Neutrophil (primary cell): ENCODE results near the gene TTLL10.
"Not testable (repeated sequence)": the region's sequence is repeated elsewhere in the genome, so short reads cannot be mapped to it uniquely, and the experiment has no call there.

Experiments
- H3K27ac ChIP-seq: fragments of 200-600 bp; sonication (generic); 2 replicates; pipeline ENCODE4 v1.5.1; 2016; ENCODE audit warnings: mild to moderate bottlenecking, moderate library complexity
- H3K27me3 ChIP-seq: fragments of 200-600 bp; sonication (generic); 2 replicates; pipeline ENCODE4 v1.6.0; 2016; ENCODE audit warnings: mild to moderate bottlenecking
- H3K36me3 ChIP-seq: fragments of 200-600 bp; sonication (generic); 2 replicates; pipeline ENCODE4 v1.5.1; 2017
- H3K4me1 ChIP-seq, 2 experiments: fragments of 200-600 bp in 1 of 2; sonication (generic) in 1 of 2; 1 replicate in 1 of 2; 2 replicates in 1 of 2; pipeline versions ENCODE4 v1.5.1 to v1.6.1; 2013 to 2016; ENCODE audit warnings: low read depth in 1 of 2, low read length in 1 of 2, mild to moderate bottlenecking in 1 of 2, moderate library complexity in 1 of 2; ENCODE audit not compliant: control insufficient read depth in 1 of 2, insufficient read depth in 1 of 2
- H3K4me3 ChIP-seq, 2 experiments: fragments of 200-600 bp in 1 of 2; sonication (generic) in 1 of 2; 1 replicate in 1 of 2; 2 replicates in 1 of 2; pipeline ENCODE4 v1.5.1; 2013 to 2016; ENCODE audit warnings: low read depth in 1 of 2, low read length in 1 of 2, mild to moderate bottlenecking in 1 of 2, moderate library complexity in 1 of 2
- H3K9me3 ChIP-seq: fragments of 200-600 bp; sonication (generic); 2 replicates; pipeline ENCODE4 v1.5.1; 2016
- TF ChIP-seq, protein P1 (sequence below): fragments of 200-600 bp; sonication (generic); IDR thresholded peaks from 2 replicates; pipeline ENCODE4 v1.5.1; 2016; ENCODE audit warnings: antibody characterized with exemption

The TTLL10 gene

DNA sequence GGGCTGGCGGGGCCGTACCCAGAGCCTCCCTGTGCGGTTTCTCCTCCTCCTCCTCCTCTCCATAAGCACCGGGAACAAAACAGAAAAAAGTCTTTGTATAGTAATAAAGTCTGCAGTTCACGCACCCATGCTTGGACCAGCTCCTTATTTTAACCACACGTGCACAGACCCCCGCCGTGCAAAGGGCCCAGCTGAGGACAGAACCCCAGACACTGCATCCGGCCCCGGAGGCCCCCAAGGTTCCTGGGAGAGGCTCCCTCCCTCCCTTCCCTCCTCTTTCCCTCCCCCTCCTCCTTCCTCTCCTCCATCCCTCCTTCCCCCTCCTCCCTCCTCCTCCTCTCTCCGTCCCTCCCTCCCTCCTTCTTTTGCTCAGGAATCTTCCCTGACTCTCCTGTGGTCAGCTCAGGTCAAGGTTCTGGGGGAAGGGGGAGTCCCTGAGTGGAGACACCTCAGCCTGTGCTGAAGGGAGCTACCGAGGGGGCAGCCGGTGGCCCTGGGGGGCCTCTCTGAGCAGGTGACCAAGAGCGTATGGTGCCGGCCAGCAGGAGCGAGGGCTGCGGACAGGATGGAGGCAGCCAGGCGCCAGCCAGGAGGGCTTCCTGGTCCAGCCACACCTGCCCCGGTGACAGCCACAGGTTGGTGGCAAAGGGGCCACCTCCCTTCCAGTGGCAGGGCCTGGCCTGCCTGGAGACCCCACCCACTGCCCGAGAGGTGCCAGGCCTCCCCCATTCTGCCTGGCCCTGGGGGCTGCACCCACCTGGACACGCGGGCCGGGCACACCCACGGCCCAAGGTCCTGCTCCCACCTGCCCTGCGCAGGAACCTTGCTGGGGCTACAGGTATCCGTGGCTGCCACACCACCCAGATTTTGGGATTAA is 3.2 kb upstream of the TTLL10 start:
- Histone ChIP-seq H3K9me3 (no peaks in the 10 kb centered on the region), H3K27ac (no peak overlapping the region), H3K4me3 (no peak overlapping the region), H3K36me3 (no peaks in the 10 kb centered on the region), H3K4me1 (no peaks in the 10 kb centered on the region), H3K27me3 (peaks cover 85% of the 10 kb centered on the region)
- TF ChIP-seq, protein P1, sequence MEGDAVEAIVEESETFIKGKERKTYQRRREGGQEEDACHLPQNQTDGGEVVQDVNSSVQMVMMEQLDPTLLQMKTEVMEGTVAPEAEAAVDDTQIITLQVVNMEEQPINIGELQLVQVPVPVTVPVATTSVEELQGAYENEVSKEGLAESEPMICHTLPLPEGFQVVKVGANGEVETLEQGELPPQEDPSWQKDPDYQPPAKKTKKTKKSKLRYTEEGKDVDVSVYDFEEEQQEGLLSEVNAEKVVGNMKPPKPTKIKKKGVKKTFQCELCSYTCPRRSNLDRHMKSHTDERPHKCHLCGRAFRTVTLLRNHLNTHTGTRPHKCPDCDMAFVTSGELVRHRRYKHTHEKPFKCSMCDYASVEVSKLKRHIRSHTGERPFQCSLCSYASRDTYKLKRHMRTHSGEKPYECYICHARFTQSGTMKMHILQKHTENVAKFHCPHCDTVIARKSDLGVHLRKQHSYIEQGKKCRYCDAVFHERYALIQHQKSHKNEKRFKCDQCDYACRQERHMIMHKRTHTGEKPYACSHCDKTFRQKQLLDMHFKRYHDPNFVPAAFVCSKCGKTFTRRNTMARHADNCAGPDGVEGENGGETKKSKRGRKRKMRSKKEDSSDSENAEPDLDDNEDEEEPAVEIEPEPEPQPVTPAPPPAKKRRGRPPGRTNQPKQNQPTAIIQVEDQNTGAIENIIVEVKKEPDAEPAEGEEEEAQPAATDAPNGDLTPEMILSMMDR = no peak

DNA sequence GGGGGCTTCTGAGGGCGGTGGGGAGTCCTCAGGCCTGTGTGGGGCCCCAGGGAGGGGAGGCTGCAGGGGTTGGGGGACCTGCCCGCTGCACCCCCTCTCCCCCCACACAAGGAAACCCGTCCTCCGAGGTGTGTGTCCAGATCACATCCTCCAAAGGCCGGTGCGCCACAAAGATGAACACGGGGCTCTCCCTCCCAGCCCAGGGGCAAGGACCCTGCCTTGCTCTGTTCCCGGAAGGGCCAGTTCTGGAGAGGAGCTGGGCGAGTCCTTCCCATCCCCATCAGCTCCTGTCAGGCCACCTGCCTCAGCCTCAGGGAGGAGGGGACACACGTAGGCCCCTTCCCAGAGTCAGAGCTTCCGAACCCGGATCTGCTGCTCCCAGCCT is 2.5 kb upstream of the TTLL10 start:
- no peaks in the 10 kb centered on the region for H3K4me1 ChIP-seq
- H3K4me3 ChIP-seq = no peak overlapping the region
- no peak overlapping the region for H3K27ac ChIP-seq
- H3K36me3 ChIP-seq = no peaks in the 10 kb centered on the region
- H3K9me3 ChIP-seq = no peaks in the 10 kb centered on the region
- TF ChIP-seq, protein P1 = no peak
- peaks cover 85% of the 10 kb centered on the region for H3K27me3 ChIP-seq

DNA sequence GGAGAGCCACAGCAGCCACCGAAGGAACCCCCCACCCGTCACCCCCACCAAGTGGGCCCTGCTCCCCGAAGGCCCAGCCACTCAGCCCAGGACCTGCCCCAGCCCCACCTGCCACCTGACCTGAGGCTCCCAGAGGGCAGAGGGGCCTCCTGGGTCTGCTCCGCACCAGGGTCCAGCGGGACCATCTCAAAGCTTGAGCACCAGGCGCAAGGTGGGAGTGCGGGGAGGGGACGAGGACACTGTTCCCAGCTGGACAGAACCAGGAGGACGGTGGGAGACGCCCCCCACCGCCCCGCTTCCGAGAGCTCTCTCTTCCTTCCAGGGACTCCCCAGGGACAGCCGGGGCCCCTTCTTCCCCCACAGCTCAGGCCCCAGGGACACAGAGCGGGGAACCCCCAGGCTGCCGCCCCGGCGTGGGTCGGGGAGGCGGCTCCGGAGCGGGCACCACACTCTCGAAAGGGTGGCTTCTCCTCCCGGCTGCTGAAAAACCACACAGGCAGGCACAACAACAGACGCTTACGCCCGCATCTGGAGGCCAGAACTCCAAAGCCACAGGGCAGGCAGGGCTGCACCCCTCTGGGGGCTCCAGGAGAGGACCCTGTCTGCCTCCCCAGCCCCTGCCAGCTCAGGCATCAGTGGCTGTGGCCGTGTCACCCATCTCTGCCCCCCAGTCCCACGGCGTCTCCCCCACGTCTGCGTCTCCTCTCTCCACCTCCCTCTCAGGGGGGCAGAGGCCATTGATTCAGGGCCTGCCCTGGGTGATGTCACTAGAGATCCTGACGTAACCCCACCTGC is 1.9 kb upstream of the TTLL10 start:
- Histone ChIP-seq H3K9me3 (no peaks in the 10 kb centered on the region), H3K27me3 (peaks cover 85% of the 10 kb centered on the region), H3K27ac (no peak overlapping the region), H3K4me3 (no peak overlapping the region), H3K4me1 (no peaks in the 10 kb centered on the region), H3K36me3 (no peaks in the 10 kb centered on the region)
- TF ChIP-seq, protein P1 = no peak

DNA sequence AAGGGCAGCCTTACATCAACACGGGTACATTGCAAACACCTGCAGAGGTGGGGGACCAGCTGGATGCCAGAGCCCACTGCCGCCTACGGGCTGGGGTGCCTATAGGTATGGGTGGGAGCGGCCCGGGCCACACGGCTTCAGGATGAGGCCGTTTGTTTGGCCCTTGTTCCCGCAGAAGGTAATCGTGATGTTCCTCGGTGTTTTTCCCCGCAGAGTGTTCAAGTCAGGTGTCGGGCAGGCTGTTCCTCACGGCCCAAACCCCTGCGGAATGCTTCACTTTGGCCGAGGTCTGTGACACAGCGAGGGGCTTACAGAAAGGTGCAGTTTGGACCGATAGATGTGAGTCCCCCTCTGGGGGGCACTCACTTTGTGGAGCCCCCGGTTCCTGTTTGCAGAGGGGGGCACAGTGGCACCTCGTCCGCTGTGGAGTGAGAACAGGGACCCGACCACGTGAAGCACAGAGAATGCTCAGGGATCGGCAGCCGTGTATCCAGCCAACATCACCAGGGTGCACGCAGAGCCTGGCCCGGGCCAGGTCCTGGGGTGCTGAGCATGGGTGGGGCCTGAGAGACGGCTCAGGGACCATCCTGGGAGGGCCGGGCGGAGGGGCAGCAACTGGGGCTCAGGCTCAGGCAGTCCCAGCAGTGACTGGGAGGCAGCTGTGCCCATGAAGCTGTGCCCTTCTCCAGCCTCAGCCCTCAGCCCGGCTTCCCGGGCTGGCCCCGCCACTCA is 453 bp upstream of the TTLL10 start:
- Histone ChIP-seq H3K36me3 (no peaks in the 10 kb centered on the region), H3K27me3 (peaks cover 86% of the 10 kb centered on the region), H3K27ac (no peak overlapping the region), H3K9me3 (no peaks in the 10 kb centered on the region), H3K4me3 (no peak overlapping the region), H3K4me1 (no peaks in the 10 kb centered on the region)
- TF ChIP-seq, protein P1 = no peak

DNA sequence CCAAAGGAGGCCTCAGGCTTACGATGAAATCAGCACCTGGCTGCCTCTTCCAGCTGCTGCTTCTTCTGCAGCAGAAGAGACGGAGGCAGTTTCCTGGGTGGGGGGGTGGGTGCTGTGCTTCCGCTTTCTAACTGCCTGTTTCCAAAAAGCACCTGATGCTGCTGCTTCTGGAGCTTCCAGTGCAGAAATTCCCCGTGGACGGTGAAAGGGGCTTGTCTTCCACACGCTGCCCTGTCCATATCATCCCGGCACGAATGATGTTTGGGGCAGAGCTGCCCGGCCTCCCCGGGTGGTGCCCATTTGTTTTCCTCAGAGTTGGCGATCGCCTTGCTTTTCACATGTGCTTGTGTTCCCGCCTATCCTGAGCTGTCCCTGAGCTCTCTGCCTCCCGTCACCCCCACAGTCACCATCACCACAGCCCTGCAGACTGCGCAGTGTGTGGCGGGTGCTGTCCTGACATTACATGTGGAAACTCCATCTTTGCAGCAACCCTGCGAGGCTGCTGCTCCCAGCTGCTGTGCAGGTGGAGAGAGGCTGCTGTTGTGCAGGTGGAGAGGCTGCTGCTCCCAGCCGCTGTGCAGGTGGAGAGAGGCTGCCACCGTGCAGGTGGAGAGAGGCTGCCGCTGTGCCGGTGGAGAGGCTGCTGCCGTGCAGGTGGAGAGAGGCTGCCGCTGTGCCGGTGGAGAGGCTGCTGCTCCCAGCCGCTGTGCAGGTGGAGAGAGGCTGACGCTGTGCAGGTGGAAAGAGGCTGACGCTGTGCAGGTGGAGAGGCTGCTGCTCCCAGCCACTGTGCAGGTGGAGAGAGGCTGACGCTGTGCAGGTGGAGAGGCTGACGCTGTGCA is 1.8 kb downstream of the TTLL10 start:
- Histone ChIP-seq H3K27ac (no peak overlapping the region), H3K27me3 (peaks cover 66% of the 10 kb centered on the region), H3K36me3 (no peaks in the 10 kb centered on the region), H3K4me1 (no peaks in the 10 kb centered on the region), H3K4me3 (no peak overlapping the region), H3K9me3 (no peaks in the 10 kb centered on the region)
- TF ChIP-seq, protein P1 = no peak

DNA sequence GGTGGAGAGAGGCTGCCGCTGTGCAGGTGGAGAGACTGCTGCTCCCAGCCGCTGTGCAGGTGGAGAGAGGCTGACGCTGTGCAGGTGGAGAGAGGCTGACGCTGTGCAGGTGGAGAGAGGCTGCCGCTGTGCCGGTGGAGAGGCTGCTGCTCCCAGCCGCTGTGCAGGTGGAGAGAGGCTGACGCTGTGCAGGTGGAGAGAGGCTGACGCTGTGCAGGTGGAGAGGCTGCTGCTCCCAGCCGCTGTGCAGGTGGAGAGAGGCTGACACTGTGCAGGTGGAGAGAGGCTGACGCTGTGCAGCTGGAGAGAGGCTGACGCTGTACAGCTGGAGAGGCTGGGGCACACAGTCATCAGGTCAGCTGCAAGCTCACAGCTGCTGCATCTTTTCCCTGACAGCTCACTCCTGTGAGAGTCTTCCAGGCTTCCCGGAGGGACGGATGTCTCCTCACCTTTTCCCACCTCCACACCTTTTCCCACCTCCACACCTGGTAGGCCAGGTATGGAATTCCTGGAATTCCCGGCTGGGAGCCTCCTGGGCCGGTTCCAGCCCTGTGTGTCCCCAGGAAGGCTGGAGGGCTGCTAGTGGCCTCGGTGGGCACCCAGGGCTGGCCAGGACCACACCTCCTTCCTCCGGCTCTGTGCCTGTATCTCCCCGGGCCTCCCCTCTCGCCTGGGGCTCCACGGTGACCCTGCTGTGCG is 2.5 kb downstream of the TTLL10 start:
- not testable (repeated sequence) for H3K9me3 ChIP-seq, H3K27ac ChIP-seq, H3K36me3 ChIP-seq, H3K4me1 ChIP-seq, H3K4me3 ChIP-seq
- peaks cover 61% of the 10 kb centered on the region for H3K27me3 ChIP-seq
